Measurements from ENCODE around the gene PSMB11. TPM values are rescaled to one million over a fixed set of nuclear protein-coding genes. Genes with fewer than 3 reads are reported as not detected.

Gene PSMB11
- total RNA-seq, 1 donor from 2014 or later = not detected

GRCh38 chr14:23034498-23035302 lies 7.3 kb upstream of the PSMB11 start, which contains the start of gene PSMB5:
PSMB5 (minus strand) TSS chr14:23034900; CDS start chr14:23034881, 19 bp downstream.
- DNase-seq (ENCODE audit: extremely low spot score in 2 of 2) = peak in 1 of 2 donors; percentile 94
- peaks cover 10% of the 10 kb centered on the region for H3K4me1 ChIP-seq
- peak in 1 of 3 experiments; percentile 18 for TF ChIP-seq CTCF (IDR thresholded peaks at IDR 0.05)
- TF ChIP-seq POLR2A (IDR thresholded peaks at IDR 0.05) = peak in 1 of 2 donors; percentile 39
- TF ChIP-seq POLR2AphosphoS5 (IDR thresholded peaks at IDR 0.05; ENCODE audit: insufficient read depth in 1 of 2, low read depth in 1 of 2) = peak; percentile 73 to 93
- intact Hi-C loops (cut with DNase I) = no loop called here
- H3K27me3 ChIP-seq = no peaks in the 10 kb centered on the region
- peaks cover 0 to 30% of the 10 kb centered on the region in 2 donors for H3K36me3 ChIP-seq
- H3K9me3 ChIP-seq = no peaks in the 10 kb centered on the region
- H3K27ac ChIP-seq = peak within 1 kb of the TSS; percentile 95
- peak within 1 kb of the TSS; percentile 62 to 64 for H3K4me3 ChIP-seq

- Histone ChIP-seq H3K4me1 (peaks cover 10% of the 10 kb centered on the region), H3K9me3 (no peaks in the 10 kb centered on the region), H3K27ac (peak overlapping the region; percentile 95), H3K36me3 (peaks cover 0 to 28% of the 10 kb centered on the region in 2 donors), H3K4me3 (peak overlapping the region; percentile 62 to 64), H3K27me3 (no peaks in the 10 kb centered on the region)
- peak in 1 of 3 experiments; percentile 1 for TF ChIP-seq CTCF (IDR thresholded peaks at IDR 0.05)
- TF ChIP-seq POLR2A (IDR thresholded peaks at IDR 0.05) = no peak
- intact Hi-C loops (cut with DNase I) = no loop called here
- no peak for DNase-seq (ENCODE audit: extremely low spot score in 2 of 2)
These were observed 6.5 kb upstream of the PSMB11 start for GRCh38 chr14:23035303-23036144.

GRCh38 chr14:23040100-23040499 lies 1.9 kb upstream of the PSMB11 start:
- Histone ChIP-seq H3K27ac (no peak overlapping the region), H3K9me3 (no peaks in the 10 kb centered on the region), H3K27me3 (no peaks in the 10 kb centered on the region), H3K4me1 (no peaks in the 10 kb centered on the region), H3K4me3 (no peak overlapping the region), H3K36me3 (no peaks in the 10 kb centered on the region)
- TF ChIP-seq POLR2AphosphoS5 (IDR thresholded peaks at IDR 0.05; ENCODE audit: insufficient read depth in 1 of 2, low read depth in 1 of 2) (no peak), POLR2A (IDR thresholded peaks at IDR 0.05) (no peak), CTCF (IDR thresholded peaks at IDR 0.05) (no peak)
- no peak for DNase-seq (ENCODE audit: extremely low spot score in 2 of 2)
- intact Hi-C loops (cut with DNase I) = no loop called here

- Histone ChIP-seq H3K9me3 (no peaks in the 10 kb centered on the region), H3K27ac (no peak overlapping the region), H3K4me1 (no peaks in the 10 kb centered on the region), H3K4me3 (no peak overlapping the region), H3K27me3 (no peaks in the 10 kb centered on the region), H3K36me3 (no peaks in the 10 kb centered on the region)
- no peak for DNase-seq (ENCODE audit: extremely low spot score in 2 of 2)
- intact Hi-C loops (cut with DNase I) = no loop called here
- TF ChIP-seq POLR2AphosphoS5 (IDR thresholded peaks at IDR 0.05; ENCODE audit: insufficient read depth in 1 of 2, low read depth in 1 of 2) (no peak), CTCF (IDR thresholded peaks at IDR 0.05) (no peak), POLR2A (IDR thresholded peaks at IDR 0.05) (no peak)
These were observed 283 bp upstream of the PSMB11 start for GRCh38 chr14:23041729-23042128.
